Activated T-helper 1 cell treated with anti-CD3 and anti-CD28 coated beads, Interleukin-12 subunit alpha, Interleukin-12 subunit beta, Interleukin-2, Interleukin-4 antibody, amounts not matched to agents 30 ng/mL and 10 ng/mL and 1 ng/mL, durations not matched to agents 14 hours and 24 hours and 36 hours (primary cell): ENCODE data around the gene TRIM58. TPM values are rescaled to one million over a fixed set of nuclear protein-coding genes. Genes with fewer than 3 reads are reported as not detected.
A peak's percentile ranks its signal among the peaks of the same experiment; 100 is the strongest.

ENCODE experiments used
- DNase-seq: peaks from one replicate; pipeline ENCODE4 v3.0.0; 2021; ENCODE audit warnings: low spot score
- H3K27ac Mint-ChIP-seq: one replicate; pipeline ENCODE4 v1.8.0; 2021; ENCODE audit warnings: mild to moderate bottlenecking, mixed read lengths
- H3K27me3 Mint-ChIP-seq: one replicate; pipeline ENCODE4 v1.8.0; 2022; ENCODE audit warnings: mild to moderate bottlenecking, moderate library complexity, mixed read lengths; ENCODE audit not compliant: insufficient read depth
- H3K36me3 Mint-ChIP-seq: one replicate; pipeline ENCODE4 v1.8.0; 2021; ENCODE audit warnings: low read depth, mixed read lengths
- H3K4me1 Mint-ChIP-seq: one replicate; pipeline ENCODE4 v1.8.0; 2021; ENCODE audit warnings: low read depth, mixed read lengths
- H3K4me3 Mint-ChIP-seq: one replicate; pipeline ENCODE4 v1.8.0; 2021; ENCODE audit warnings: mild to moderate bottlenecking, moderate library complexity, mixed read lengths
- H3K9me3 Mint-ChIP-seq: one replicate; pipeline ENCODE4 v1.8.0; 2021; ENCODE audit warnings: mixed read lengths
- intact Hi-C: fragments of 100-400 bp; cut with micrococcal nuclease; formaldehyde crosslinking; loops from one replicate; pipeline ENCODE4 v1.15.1; 2024
- total RNA-seq: library from RNA; stranded (reverse); gene quantifications from 2 replicates; pipeline ENCODE4 v1.2.3, GENCODE V29; 2022

Gene TRIM58
- total RNA-seq, 1 donor from 2014 or later: 0.36 TPM

DNA sequence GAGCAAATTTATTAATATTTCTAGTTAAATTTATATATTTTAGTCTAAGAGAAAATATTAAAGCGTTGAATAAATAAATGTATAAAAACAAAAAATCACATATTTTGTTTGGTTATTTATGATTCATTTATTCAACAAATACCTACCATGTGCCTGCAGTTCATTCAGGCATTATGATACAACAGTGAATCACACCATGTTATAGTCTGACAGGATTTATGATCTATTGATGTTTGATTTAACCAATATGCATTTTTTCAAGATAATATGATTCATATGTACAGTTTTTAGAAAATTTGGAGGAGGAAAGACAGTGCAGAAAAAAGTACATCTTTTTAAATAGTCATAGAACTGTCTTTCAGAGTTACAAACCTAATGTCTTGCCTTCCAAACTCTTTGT lies 7.4 kb upstream of the TRIM58 start:
- no peak overlapping the region for H3K4me3 Mint-ChIP-seq
- H3K4me1 Mint-ChIP-seq: no peaks in the 10 kb centered on the region
- no peak overlapping the region for H3K27ac Mint-ChIP-seq
- intact Hi-C loops: no loop called here
- peaks cover 2% of the 10 kb centered on the region for H3K27me3 Mint-ChIP-seq
- no peak for DNase-seq
- H3K9me3 Mint-ChIP-seq: no peaks in the 10 kb centered on the region
- no peaks in the 10 kb centered on the region for H3K36me3 Mint-ChIP-seq

DNA sequence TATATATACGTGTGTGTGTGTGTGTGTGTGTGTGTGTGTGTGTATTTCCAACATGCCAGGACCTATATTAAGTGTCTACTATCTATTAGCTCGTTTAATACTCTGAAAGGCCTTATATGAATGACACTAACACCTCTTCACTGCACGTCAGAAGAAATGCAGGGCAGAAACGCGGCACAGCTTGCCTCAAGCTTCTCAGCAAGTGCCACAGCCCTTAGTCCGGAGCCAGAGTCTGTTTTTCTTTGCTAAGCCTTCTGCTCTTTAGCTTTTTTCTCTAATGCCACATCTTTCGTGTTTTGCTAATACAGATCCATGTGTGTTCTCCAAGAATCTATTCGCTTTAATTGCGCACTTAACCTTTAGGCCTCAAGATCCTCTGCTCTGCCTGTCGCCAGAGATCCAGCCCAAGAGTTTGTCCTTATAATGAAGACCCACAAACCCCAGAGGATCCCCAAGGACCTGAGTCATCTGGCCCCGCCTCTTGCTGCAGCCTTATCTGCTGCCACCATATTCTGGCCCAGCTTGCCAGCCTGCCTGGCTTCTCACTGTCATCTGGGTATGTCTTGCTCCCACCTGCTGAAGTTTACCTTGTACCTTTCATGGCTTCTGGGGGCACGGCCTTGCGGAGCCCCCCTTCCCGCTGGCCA lies 2.0 kb upstream of the TRIM58 start:
- Mint-ChIP-seq H3K4me1 (peaks cover 7% of the 10 kb centered on the region), H3K27ac (no peak overlapping the region), H3K27me3 (peaks cover 16% of the 10 kb centered on the region), H3K36me3 (no peaks in the 10 kb centered on the region), H3K4me3 (no peak overlapping the region), H3K9me3 (no peaks in the 10 kb centered on the region)
- intact Hi-C loops: loop anchor here (5.0 kb wide), 1 partner anchor 173 kb away; no protein-coding TSS in a partner anchor
- DNase-seq: no peak

DNA sequence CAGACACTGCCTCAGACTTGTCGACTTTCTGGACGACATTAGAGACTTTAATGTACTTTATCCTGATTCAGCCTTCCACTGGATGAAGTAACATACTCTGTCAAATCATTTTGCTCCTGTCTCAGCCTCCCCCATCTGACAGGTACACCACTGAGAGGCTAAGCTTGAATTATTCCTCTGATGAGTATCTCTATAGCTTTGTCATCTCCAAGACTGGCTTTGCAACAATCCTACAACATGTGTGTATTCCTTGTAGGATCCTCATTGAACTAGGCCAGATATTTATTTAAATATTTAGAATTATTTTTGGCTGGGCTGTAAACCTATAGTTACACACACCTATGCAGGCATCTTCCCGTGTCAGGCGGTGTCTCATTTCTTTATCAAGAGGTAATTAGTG lies 1.1 kb upstream of the TRIM58 start:
- intact Hi-C loops: loop anchor here (5.0 kb wide), 1 partner anchor 174 kb away; no protein-coding TSS in a partner anchor
- no peaks in the 10 kb centered on the region for H3K9me3 Mint-ChIP-seq
- H3K27ac Mint-ChIP-seq: no peak overlapping the region
- peaks cover 7% of the 10 kb centered on the region for H3K4me1 Mint-ChIP-seq
- no peak for DNase-seq
- H3K27me3 Mint-ChIP-seq: peaks cover 20% of the 10 kb centered on the region
- peak overlapping the region; percentile 74 for H3K4me3 Mint-ChIP-seq
- H3K36me3 Mint-ChIP-seq: no peaks in the 10 kb centered on the region

DNA sequence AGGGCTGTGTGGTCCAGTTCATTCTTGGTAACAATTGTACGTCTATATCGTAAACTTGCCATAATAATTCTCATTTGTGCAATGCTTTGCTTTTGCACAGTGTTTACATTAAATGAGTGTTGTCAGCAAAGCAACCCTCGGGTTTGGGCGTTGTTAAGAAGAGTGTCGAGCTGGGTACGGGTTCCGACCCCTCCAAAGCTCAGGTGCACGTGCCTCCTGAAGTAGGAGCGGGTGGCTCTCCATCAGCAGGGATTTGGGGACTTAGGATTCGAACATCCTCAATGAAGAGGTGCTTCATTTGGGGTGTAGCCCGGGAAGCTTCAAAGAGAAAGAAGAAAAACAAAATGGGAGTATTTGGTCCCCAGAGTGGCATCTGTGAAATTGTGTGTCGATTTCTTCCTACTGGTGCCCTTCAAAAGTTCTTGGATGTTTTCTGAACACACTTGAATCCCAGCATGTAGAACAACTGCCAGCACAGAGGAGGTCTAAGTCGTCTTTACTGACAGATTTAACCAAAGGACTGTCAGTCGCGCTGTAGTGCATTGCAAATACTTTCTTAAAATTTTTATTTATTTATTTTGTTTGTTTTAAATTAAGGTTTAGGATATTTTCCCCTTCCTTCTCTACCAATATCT lies 1.1 kb downstream of the TRIM58 start:
- Mint-ChIP-seq H3K4me3 (peak overlapping the region; percentile 78), H3K4me1 (peaks cover 7% of the 10 kb centered on the region), H3K36me3 (no peaks in the 10 kb centered on the region), H3K27ac (no peak overlapping the region), H3K9me3 (no peaks in the 10 kb centered on the region), H3K27me3 (peaks cover 22% of the 10 kb centered on the region)
- no peak for DNase-seq
- intact Hi-C loops: loop anchor here (5.0 kb wide), 1 partner anchor 176 kb away; no protein-coding TSS in a partner anchor

DNA sequence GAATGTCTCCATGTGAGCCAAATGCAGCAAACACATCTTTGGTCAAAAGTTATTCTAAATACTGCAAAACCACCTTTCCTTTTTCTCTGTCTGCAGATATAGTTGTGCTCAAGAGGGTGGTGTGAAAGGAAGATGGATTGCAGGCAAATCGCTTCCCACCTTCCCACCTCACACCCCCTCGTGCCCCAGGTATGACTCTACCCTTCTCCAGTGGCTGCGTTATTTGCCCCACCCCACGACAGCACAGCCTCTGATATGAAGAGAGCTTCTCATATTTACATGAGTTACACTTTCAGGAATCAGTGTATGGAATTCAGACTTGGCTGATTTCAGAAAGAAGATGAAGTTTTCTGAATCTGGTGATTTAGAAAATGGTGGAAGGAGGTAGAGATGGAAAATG lies 5.8 kb downstream of the TRIM58 start:
- H3K36me3 Mint-ChIP-seq: no peaks in the 10 kb centered on the region
- no peak overlapping the region for H3K27ac Mint-ChIP-seq
- peaks cover 13% of the 10 kb centered on the region for H3K27me3 Mint-ChIP-seq
- intact Hi-C loops: no loop called here
- peaks cover 6% of the 10 kb centered on the region for H3K4me1 Mint-ChIP-seq
- DNase-seq: no peak
- H3K9me3 Mint-ChIP-seq: no peaks in the 10 kb centered on the region
- no peak overlapping the region for H3K4me3 Mint-ChIP-seq

DNA sequence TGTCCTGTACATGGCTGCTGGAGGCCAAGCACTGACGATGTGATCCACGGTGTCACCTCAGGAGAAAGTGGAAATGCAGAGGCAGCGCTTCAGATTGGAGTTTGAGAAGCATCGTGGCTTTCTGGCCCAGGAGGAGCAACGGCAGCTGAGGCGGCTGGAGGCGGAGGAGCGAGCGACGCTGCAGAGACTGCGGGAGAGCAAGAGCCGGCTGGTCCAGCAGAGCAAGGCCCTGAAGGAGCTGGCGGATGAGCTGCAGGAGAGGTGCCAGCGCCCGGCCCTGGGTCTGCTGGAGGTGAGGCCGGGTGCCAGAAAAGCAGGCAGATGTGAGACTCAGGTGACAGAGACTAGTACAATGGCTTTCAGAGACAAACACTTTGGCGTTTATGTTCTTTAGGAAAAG lies 7.7 kb downstream of the TRIM58 start:
- Mint-ChIP-seq H3K36me3 (no peaks in the 10 kb centered on the region), H3K4me1 (no peaks in the 10 kb centered on the region), H3K4me3 (no peak overlapping the region), H3K9me3 (peaks cover 3% of the 10 kb centered on the region), H3K27ac (no peak overlapping the region), H3K27me3 (peaks cover 6% of the 10 kb centered on the region)
- intact Hi-C loops: no loop called here
- no peak for DNase-seq

DNA sequence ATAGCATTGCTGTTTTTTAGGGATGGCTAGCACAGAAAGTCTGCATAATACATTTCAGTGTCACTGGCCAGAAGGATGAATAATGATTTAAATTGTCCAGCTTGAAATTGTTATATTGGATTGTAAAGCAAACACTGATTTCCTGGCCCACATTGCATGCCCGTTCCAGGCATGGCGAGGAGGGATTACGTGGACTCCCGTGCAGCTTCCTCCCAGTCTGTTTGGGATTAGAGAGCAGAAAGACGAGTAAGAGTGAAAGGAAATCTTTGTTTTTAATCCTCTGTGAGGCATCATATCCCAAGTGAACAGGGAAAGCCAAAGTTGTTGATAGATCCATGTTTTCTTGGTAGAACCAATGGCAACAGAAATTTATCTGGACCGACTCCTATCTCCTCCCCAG lies 8.4 kb downstream of the TRIM58 start:
- intact Hi-C loops: no loop called here

DNA sequence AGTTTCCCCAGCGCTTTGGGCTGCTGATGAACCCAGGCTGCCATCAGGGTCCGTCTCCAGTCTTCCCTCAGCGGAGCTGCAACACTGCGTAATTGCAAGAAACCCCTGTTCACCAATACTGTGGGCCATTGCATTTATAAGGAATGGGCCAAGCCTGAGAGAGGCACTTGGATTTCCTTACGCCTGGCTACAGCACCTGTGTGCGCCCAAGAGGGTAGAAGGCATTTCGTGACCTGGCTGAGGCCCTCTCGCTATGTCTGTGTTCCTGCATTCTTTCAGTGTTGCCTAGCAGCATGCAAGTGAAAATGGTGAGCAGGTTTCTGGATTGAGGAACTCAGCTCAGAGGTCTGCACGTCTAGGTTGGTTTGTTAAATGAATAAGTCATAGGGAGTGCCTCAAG lies 26.4 kb downstream of the TRIM58 start:
- DNase-seq: no peak
- no peaks in the 10 kb centered on the region for H3K4me1 Mint-ChIP-seq
- no peak overlapping the region for H3K27ac Mint-ChIP-seq
- H3K36me3 Mint-ChIP-seq: no peaks in the 10 kb centered on the region
- H3K4me3 Mint-ChIP-seq: no peak overlapping the region
- H3K27me3 Mint-ChIP-seq: no peaks in the 10 kb centered on the region
- H3K9me3 Mint-ChIP-seq: no peaks in the 10 kb centered on the region
- intact Hi-C loops: no loop called here

More for the DNA sequence above, 8.4 kb downstream of the TRIM58 start:
- Mint-ChIP-seq H3K9me3 (peaks cover 4% of the 10 kb centered on the region), H3K36me3 (no peaks in the 10 kb centered on the region), H3K27me3 (peaks cover 6% of the 10 kb centered on the region), H3K4me1 (no peaks in the 10 kb centered on the region), H3K4me3 (no peak overlapping the region), H3K27ac (no peak overlapping the region)
- DNase-seq: no peak

DNA sequence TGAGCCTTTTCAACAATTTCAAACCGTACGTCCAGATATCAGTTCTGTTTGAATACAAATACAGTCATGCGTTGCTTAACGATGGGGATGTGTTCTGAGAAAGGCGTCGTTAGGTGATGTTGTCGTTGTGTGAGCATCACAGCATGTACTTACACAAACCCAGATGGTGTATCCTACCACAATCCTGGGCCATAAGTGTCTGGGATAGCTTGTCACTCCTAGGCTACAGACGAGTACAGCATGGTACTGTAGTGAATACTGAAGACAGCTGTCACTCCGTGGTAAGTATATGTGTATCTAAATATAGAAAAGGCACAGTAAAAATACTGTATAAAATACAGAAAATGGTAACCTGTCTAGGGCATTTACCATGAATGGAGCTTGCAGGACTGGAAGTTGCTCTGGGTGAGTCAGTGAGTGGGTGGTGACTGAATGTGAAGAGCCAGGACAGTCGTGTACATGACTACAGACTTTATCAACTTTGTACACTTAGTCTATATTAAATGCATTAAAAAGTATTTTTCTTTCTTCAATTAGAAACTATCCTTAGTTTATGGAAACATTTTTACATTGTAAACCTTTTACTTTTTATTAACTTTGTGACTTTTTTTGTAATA lies 27.9 kb downstream of the TRIM58 start:
- Mint-ChIP-seq H3K4me1 (no peaks in the 10 kb centered on the region), H3K9me3 (no peaks in the 10 kb centered on the region), H3K36me3 (no peaks in the 10 kb centered on the region), H3K4me3 (no peak overlapping the region), H3K27ac (no peak overlapping the region), H3K27me3 (no peaks in the 10 kb centered on the region)
- intact Hi-C loops: no loop called here
- DNase-seq: no peak

DNA sequence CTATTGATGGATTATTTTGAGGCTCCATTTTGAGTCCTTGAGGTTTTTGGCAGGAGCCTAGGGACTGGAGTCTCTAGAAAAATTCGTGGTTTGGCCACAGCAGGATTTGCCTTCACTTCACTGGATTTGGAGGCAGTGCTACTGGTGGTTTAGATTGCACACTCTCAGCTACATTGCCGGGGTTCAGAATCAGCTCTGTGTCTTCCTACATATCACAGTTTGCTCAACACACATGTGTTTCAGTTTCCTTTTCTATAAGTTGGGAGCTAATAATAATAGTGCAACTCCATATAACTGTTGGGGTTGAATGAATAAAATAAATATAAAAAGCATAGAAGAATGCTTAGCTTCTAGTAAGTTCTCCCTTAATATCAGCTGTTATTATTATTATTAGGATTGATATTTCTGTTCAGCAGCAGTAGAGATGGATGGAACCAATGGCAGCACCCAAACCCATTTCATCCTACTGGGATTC lies 38.2 kb downstream of the TRIM58 start, which contains the start of gene OR2W3:
TSS of gene OR2W3 (plus strand) at position 425 of the 475 bp plus-strand sequence. CDS start at position 425, 0 bp downstream.
- H3K27me3 Mint-ChIP-seq: no peaks in the 10 kb centered on the region

DNA sequence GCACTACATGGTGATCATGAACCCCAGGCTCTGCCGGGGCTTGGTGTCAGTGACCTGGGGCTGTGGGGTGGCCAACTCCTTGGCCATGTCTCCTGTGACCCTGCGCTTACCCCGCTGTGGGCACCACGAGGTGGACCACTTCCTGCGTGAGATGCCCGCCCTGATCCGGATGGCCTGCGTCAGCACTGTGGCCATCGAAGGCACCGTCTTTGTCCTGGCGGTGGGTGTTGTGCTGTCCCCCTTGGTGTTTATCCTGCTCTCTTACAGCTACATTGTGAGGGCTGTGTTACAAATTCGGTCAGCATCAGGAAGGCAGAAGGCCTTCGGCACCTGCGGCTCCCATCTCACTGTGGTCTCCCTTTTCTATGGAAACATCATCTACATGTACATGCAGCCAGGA lies 39.0 kb downstream of the TRIM58 start:
- DNase-seq: no peak
- no peaks in the 10 kb centered on the region for H3K36me3 Mint-ChIP-seq
- H3K27ac Mint-ChIP-seq: no peak overlapping the region
- intact Hi-C loops: no loop called here
- no peaks in the 10 kb centered on the region for H3K4me1 Mint-ChIP-seq
- H3K9me3 Mint-ChIP-seq: no peaks in the 10 kb centered on the region
- H3K4me3 Mint-ChIP-seq: no peak overlapping the region
- H3K27me3 Mint-ChIP-seq: no peaks in the 10 kb centered on the region

More for the DNA sequence above, 38.2 kb downstream of the TRIM58 start, which contains the start of gene OR2W3:
- Mint-ChIP-seq H3K9me3 (no peaks in the 10 kb centered on the region), H3K4me1 (no peaks in the 10 kb centered on the region), H3K27ac (no peak within 1 kb of the TSS), H3K4me3 (no peak within 1 kb of the TSS), H3K36me3 (no peaks in the 10 kb centered on the region)
- intact Hi-C loops: no loop called here
- DNase-seq: no peak

DNA sequence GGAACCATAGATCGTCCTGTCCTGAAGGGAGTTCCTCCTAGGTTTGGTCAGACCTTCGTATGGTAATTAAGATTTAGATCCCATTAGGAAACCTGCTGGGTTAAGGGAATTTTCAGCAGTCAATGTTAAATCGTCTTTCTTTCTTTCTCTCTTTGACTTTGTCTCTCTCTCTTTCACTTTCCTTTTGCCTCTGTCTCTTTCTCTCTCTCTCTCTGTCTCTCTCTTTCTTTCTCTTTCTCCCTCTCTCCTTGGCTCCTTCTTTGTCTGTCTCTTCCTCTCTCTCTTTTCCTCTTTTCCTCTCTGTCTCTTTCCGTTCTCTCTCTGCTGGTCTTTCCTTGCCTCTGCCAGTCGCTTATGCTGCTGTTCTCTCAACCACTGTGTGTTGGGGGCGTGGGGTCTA lies 47.1 kb downstream of the TRIM58 start:
- Mint-ChIP-seq H3K27ac (peak overlapping the region; percentile 3), H3K4me3 (no peak overlapping the region)
- intact Hi-C loops: no loop called here

DNA sequence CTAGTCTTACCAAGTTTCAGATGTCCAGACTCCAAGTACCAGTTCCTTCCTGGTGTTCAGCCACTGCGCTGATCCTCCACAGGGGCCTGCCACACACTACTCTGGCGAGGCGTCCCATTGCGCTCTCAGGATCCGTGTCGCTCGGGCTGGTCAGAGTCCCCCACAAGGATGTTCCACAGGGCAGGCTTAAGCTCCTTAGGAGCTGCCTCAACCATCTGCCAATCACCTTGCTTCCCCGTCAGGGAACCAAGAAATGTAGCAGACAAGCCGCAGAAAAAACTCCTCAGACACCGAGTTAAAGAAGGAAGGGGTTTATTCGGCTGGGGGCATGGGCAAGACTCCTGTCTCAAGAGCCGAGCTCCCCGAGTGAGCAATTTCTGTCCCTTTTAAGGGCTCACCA lies 48.2 kb downstream of the TRIM58 start:
- Mint-ChIP-seq H3K9me3 (peaks cover 3% of the 10 kb centered on the region), H3K36me3 (no peaks in the 10 kb centered on the region), H3K4me1 (peaks cover 33% of the 10 kb centered on the region), H3K4me3 (no peak overlapping the region), H3K27me3 (peaks cover 2% of the 10 kb centered on the region), H3K27ac (no peak overlapping the region)
- DNase-seq: no peak
- intact Hi-C loops: no loop called here

More for the DNA sequence above, 47.1 kb downstream of the TRIM58 start:
- Mint-ChIP-seq H3K36me3 (no peaks in the 10 kb centered on the region), H3K9me3 (peaks cover 3% of the 10 kb centered on the region), H3K4me1 (peaks cover 33% of the 10 kb centered on the region), H3K27me3 (peaks cover 2% of the 10 kb centered on the region)
- DNase-seq: no peak
